OCI-LY7 (cell line): Measurements from ENCODE around the gene HIF3A.

Experiments used
- CTCF ChIP-seq: fragments of 200-600 bp; sonication (generic); conservative IDR thresholded peaks from 2 replicates; pipeline ENCODE4 v1.5.1; 2014; ENCODE audit warnings: mild to moderate bottlenecking, antibody characterized with exemption, low read length, moderate library complexity, mixed read lengths
- EZH2phosphoT487 ChIP-seq: fragments of 200-600 bp; sonication (generic); IDR thresholded peaks from 2 replicates; pipeline ENCODE4 v1.6.1; 2018; ENCODE audit warnings: low read depth, borderline replicate concordance, mild to moderate bottlenecking, mixed run types, antibody characterized with exemption, low read length, moderate library complexity, mixed read lengths

- TF ChIP-seq CTCF, result no peak
- no peak for TF ChIP-seq EZH2phosphoT487
Observed at GRCh38 chr19:46369817-46370216, 73.0 kb downstream of the HIF3A start.
